NT2/D1 (cell line): ENCODE results near the gene COL5A3.
A peak's percentile ranks its signal among the peaks of the same experiment; 100 is the strongest.

Source experiments
- DNase-seq: peaks from one replicate; pipeline ENCODE4 v3.0.0-alpha.2; 2011; ENCODE audit warnings: low read depth, low spot score
- H3K27me3 ChIP-seq: 2 replicates; pipeline ENCODE4 v1.6.0; 2011; ENCODE audit warnings: mild to moderate bottlenecking; ENCODE audit not compliant: insufficient read length, insufficient read depth
- H3K36me3 ChIP-seq: 2 replicates; pipeline ENCODE4 v1.6.1; 2011; ENCODE audit warnings: mild to moderate bottlenecking, low read length, mixed read lengths; ENCODE audit not compliant: insufficient read depth, insufficient read length
- H3K4me1 ChIP-seq: 2 replicates; pipeline ENCODE4 v1.5.1; 2011; ENCODE audit not compliant: insufficient read depth, insufficient read length
- H3K4me3 ChIP-seq: 2 replicates; pipeline ENCODE4 v1.5.1; 2011; ENCODE audit warnings: low read depth; ENCODE audit not compliant: insufficient read length
- H3K9ac ChIP-seq: 2 replicates; pipeline ENCODE4 v1.6.0; 2011; ENCODE audit warnings: low read depth; ENCODE audit not compliant: insufficient read length
- H3K9me3 ChIP-seq: 2 replicates; pipeline ENCODE4 v1.5.1; 2011; ENCODE audit warnings: mild to moderate bottlenecking, low read length; ENCODE audit not compliant: insufficient read depth
- SUZ12 ChIP-seq: IDR thresholded peaks from 2 replicates; pipeline ENCODE4 v1.6.1; 2011; ENCODE audit not compliant: insufficient read length, insufficient read depth; ENCODE audit errors: extremely low read depth
- YY1 ChIP-seq: IDR thresholded peaks from 2 replicates; pipeline ENCODE4 v1.6.1; 2011; ENCODE audit not compliant: insufficient read length, insufficient read depth
- ZNF274 ChIP-seq: IDR thresholded peaks from 2 replicates; pipeline ENCODE4 v1.6.1; 2011; ENCODE audit warnings: mild to moderate bottlenecking, low read depth, low read length

Gene COL5A3

DNA sequence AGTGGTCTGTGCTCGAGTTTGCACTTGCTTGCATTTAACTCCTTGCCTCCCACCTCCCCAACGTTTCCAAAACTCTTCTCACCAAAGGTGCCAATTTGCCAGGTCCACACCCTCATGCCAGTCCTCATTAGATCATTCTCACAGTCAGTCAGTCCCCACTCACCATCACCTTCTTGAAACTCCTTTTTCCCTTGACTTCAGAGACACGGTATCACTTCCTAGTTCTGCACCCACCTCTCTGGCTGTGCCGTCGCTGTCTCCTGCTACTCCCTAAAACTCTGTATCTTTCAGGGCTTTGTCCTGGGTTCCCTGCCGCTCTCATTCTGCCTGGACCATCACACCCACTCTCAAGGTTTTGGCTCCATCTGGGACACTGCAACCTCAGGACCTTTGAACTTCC lies 93.6 kb downstream of the COL5A3 start:
- TF ChIP-seq YY1 (no peak), SUZ12 (no peak), ZNF274 (no peak)
- Histone ChIP-seq H3K36me3 (no peaks in the 10 kb centered on the region), H3K9me3 (no peaks in the 10 kb centered on the region), H3K27me3 (no peaks in the 10 kb centered on the region), H3K9ac (peak overlapping the region; percentile 58), H3K4me1 (no peaks in the 10 kb centered on the region), H3K4me3 (no peak overlapping the region)
- DNase-seq, result no peak

DNA sequence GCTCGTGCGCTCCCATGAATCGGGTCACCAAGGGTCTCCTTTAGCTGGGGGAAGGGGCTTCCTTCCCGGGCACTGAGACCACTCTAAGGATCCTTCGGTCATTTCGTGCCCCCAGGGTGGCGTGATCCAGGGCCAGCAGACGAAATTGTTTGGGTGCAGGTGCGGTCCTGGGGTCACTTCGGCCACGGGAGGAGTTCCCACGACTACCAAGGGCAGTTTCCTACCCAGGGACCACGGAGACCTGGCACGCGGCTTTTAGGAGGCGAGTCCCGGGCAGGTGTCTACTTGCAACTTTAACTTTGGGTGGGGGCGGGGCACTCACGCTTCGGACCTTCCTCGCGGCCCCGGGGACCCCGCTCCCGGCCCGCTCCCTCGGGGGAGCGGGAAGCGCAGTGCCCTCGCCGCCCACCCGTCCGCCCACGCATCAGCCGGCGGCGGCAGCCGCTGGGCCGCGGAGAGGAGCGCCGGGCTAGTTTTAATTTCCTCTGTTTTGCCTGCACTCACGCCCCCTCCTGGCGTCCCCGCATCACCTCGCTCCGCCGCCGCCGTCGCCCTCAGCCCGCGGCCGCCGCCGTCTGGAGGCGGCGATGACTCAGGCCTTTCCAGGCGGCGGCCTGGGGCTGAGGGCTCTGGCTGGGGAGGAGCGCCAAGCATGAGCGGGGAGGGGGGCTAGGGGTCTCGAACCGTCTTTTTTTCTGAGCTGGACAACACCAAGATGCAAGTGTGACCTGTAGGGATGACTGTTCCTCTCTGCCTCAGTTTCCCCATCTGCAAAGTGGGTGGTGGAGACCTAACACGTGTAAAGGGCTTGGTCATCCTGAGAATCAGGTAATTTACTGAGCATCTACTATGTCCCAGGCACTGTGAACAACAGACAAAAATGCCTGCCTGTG lies 95.7 kb downstream of the COL5A3 start:
- peak; percentile 61 for DNase-seq
- peak overlapping the region; percentile 80 for H3K9ac ChIP-seq
- no peak for TF ChIP-seq YY1
- no peak for TF ChIP-seq SUZ12
- no peak for TF ChIP-seq ZNF274

GRCh38 chr19:9914001-9914314 lies 96.3 kb downstream of the COL5A3 start:
- peak overlapping the region; percentile 56 for H3K4me3 ChIP-seq
- H3K9ac ChIP-seq, result peak overlapping the region; percentile 80
- TF ChIP-seq ZNF274 (no peak), SUZ12 (no peak)
- no peak for DNase-seq
- H3K36me3 ChIP-seq, result no peaks in the 10 kb centered on the region
- no peaks in the 10 kb centered on the region for H3K27me3 ChIP-seq
- H3K9me3 ChIP-seq, result no peaks in the 10 kb centered on the region
- H3K4me1 ChIP-seq, result no peaks in the 10 kb centered on the region

More for the DNA sequence above, 95.7 kb downstream of the COL5A3 start:
- Histone ChIP-seq H3K36me3 (no peaks in the 10 kb centered on the region), H3K27me3 (no peaks in the 10 kb centered on the region), H3K4me1 (no peaks in the 10 kb centered on the region), H3K4me3 (peak overlapping the region; percentile 56), H3K9me3 (no peaks in the 10 kb centered on the region)

GRCh38 chr19:9913237-9914000 lies 96.9 kb downstream of the COL5A3 start:
- Histone ChIP-seq H3K36me3 (no peaks in the 10 kb centered on the region), H3K4me1 (no peaks in the 10 kb centered on the region), H3K4me3 (peak overlapping the region; percentile 63), H3K9me3 (no peaks in the 10 kb centered on the region), H3K27me3 (no peaks in the 10 kb centered on the region), H3K9ac (peak overlapping the region; percentile 66)
- TF ChIP-seq ZNF274 (no peak), YY1 (no peak), SUZ12 (no peak)
- no peak for DNase-seq

DNA sequence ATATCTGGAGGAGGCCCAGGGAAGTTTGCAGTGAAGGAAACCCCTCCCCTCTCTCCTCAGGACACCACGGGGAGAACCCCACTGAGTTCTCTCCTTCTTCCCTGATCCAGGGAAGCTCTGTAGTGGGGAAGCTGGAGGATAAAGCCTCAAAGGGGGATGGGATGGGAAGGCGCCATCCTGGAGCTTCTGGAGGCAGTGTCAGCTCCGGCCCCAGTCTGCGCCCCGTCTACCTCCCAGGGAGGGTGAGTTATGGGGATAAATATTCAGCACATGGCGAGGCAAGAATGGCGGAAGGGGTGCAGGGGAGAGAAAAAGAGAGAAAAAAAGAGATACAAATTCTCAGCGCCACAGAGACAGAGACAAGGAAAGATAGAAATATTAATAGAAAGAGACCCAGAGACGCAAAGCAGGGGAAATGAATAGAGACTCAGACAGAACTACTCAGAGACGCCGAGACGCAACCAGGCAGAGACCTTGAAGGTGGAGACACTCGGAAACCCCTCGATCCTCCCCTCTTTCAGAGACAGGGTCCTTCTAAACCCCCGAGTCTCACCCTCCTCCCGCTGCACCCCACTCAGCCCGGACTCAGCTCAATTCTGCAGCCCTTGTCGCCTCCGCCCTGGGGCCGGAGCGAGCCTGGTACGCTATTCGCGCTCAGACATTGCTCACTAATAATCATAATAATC lies 97.6 kb downstream of the COL5A3 start:
- no peak for DNase-seq
- Histone ChIP-seq H3K9ac (peak overlapping the region; percentile 66), H3K27me3 (no peaks in the 10 kb centered on the region), H3K4me1 (no peaks in the 10 kb centered on the region), H3K36me3 (no peaks in the 10 kb centered on the region), H3K9me3 (no peaks in the 10 kb centered on the region), H3K4me3 (peak overlapping the region; percentile 63)
- TF ChIP-seq SUZ12 (no peak), ZNF274 (no peak), YY1 (no peak)

- H3K9me3 ChIP-seq, result no peaks in the 10 kb centered on the region
- H3K4me3 ChIP-seq, result no peak overlapping the region
- peaks cover under 1% of the 10 kb centered on the region for H3K4me1 ChIP-seq
- no peaks in the 10 kb centered on the region for H3K36me3 ChIP-seq
- TF ChIP-seq SUZ12 (no peak), ZNF274 (no peak), YY1 (no peak)
- no peak for DNase-seq
- H3K27me3 ChIP-seq, result no peaks in the 10 kb centered on the region
- no peak overlapping the region for H3K9ac ChIP-seq
Measured at GRCh38 chr19:9911524-9912185, 98.6 kb downstream of the COL5A3 start.

GRCh38 chr19:9910625-9911024 lies 99.7 kb downstream of the COL5A3 start:
- H3K9ac ChIP-seq, result no peak overlapping the region
- TF ChIP-seq ZNF274 (no peak), YY1 (no peak), SUZ12 (no peak)
- H3K27me3 ChIP-seq, result no peaks in the 10 kb centered on the region

More at GRCh38 chr19:9910625-9911024, 99.7 kb downstream of the COL5A3 start:
- H3K36me3 ChIP-seq, result peaks cover 2% of the 10 kb centered on the region
- H3K9me3 ChIP-seq, result no peaks in the 10 kb centered on the region
- peaks cover 6% of the 10 kb centered on the region for H3K4me1 ChIP-seq
- DNase-seq, result no peak
- H3K4me3 ChIP-seq, result no peak overlapping the region
